NCI-H2227 (cell line): Measurements from ENCODE around the gene FETUB.

Source experiments
- DNase-seq: peaks from one replicate; lab custom pipeline; 2025; ENCODE audit not compliant: unreplicated experiment; lab: John Stamatoyannopoulos, UW

Gene FETUB, protein sequence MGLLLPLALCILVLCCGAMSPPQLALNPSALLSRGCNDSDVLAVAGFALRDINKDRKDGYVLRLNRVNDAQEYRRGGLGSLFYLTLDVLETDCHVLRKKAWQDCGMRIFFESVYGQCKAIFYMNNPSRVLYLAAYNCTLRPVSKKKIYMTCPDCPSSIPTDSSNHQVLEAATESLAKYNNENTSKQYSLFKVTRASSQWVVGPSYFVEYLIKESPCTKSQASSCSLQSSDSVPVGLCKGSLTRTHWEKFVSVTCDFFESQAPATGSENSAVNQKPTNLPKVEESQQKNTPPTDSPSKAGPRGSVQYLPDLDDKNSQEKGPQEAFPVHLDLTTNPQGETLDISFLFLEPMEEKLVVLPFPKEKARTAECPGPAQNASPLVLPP

DNA sequence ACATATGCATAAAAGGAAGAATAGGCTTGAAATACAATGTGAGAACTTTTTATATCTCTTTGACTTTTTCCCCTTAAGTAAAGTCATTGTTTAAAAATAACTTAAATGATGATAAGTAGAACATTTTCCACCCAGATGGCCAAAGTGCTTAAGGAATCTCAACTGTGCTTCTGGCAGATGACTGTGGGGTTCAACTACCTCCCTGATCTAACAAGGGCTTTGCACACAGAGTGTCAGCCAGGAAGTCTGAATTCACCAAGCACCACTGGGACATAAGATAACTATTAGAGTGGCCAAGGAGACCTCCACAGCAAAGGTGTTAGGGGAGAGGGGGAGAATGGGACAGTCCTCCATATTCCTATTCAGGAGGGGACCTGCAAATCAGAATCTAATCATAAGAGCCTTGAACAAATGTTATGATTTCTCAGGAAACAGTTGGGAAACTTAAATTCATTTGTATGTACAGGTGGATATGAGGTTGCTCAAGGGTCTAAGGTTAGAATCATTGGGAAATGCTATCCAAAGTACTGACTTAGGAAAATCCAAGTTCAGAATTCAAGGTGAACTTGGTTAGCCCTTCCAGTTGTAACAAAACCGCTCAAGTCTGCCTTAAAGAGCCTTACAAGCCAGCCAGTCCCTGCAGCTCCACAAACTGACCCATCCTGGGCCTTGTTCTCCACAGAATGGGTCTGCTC is at the start of gene FETUB:
FETUB (plus strand) TSS at position 622 of the 695 bp plus-strand sequence; CDS start at position 684, 62 bp downstream.
- no peak for DNase-seq

DNA sequence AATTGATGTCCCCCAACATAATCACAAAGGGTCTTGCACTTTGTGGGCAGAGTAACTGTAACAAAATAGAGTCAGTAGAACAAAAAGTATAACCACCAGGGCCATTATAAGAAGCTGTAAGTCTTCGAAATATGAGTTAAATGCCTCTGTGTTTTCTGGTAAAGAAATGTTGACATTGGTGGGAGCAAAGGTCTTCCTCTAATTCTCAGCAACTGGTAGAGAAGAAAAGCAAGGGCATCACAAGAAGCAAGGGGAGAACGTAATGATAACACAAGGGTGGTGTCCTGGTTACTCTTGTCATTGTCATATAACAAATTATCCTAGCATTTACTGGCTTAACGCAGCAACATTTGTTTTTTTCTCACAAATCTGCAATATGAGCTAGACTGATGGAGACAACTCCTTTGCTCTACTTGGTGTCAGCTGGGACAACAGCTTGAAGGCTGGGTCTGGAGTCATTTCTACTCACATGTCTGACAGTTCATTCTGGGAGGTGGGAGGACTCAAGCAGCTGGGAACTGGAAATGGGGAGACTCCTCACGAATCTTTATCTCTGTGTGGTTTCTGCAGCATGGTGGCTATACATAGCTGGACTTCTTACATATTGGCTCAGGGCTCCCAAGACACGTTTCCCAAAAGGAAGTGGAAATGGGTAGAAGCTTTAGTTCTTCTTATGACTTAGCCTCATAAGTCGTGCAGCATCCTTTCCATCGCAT is 49.5 kb upstream of the FETUB start:
- DNase-seq: no peak

DNA sequence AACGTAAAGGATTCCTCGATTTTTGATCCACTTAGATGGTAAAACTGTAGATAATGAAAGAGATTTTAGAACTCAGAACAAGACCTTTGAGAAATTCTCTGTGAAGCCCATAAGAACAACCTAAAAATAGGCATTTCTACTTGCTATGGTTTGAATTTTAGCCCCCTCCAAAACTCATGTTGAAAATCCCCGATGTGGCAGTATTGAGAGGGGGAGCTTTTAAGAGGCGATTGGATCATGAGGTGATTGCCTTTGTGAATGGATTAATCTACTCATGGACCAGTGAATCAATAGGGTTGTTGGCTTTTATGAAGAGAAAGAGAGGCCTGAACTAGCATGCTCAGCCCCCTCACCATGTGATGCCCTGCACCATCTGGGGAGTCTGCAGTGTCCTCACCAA is 47.5 kb upstream of the FETUB start:
- DNase-seq: no peak

DNA sequence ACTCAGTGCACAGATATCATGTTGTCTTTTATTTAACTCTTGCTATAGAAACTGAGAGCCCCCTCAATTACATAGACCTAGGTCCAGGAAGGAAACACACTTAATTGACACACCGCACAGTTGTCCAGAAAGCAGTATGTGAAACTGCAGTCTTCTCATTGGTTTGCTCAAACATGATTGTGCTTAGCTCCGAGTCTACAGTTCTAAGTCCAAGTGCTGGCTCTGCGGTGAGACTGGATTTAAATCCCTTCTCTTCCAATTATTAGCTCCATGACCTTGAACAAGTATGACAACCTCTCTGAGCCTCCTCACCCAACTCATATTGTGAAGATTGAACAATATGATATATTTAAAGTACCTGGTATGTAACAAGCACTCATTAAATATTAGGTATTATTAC is 46.3 kb upstream of the FETUB start:
- DNase-seq: no peak

- no peak for DNase-seq
Measured at GRCh38 chr3:186594591-186595113, 45.5 kb upstream of the FETUB start.

DNA sequence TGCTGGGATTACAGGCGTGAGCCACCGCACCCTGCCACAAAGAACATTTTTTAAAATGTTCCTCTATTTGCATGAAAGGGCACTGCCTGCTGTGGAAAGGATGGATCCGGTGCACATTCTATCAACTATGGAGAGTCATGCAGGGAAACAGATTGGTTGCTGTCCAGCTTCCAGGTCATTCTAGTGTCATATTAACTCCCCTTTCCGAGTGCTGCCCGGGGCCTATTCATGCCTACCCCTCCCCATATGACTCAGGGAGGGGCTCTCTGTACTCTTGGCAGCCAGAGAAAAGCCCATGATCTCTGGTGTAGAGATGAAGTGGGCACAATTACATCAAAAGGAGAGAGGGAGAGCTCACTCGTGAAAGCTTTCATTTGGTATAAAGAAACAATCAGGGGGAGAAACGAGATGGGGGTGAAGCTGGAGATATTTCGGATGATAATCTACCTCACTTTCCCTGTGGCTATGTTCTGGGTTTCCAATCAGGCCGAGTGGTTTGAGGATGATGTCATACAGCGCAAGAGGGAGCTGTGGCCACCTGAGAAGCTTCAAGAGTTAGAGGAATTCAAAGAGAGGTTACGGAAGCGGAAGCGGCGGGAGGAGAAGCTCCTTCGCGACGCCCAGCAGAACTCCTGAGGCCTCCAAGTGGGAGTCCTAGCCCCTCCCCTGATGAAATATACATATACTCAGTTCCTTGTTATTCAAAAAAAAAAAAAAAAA is 43.5 kb upstream of the FETUB start:
- DNase-seq: no peak

DNA sequence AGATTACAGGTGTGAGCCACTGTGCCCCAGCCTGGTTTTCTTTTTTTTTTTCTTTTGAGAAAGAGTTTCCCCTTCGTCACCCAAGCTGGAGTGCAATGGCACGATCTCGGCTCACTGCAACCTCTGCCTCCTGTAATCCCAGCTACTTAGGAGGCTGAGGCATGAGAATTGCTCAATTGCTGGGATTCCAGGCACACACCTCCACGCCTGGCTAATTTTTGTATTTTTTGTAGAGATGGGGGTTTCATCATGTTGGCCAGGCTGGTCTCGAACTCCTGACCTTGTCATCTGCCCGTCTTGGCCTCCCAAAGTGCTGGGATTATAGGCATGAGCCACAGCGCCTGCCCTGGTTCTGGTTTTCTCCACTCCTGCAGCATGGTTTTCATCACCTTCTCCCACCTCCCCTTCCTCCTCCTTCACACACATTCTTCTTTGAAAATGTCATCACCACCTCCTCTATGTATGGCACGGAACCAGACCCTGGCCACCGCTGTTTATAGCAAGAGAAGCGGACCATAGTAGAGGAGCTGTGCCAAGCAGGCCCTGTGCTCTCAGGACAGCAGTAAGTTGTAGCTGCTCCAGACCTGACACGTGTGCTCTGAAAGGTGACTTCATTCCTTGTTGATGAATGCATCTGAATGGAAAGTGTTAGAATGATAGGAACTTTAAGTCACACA is 42.0 kb upstream of the FETUB start:
- DNase-seq: no peak

DNA sequence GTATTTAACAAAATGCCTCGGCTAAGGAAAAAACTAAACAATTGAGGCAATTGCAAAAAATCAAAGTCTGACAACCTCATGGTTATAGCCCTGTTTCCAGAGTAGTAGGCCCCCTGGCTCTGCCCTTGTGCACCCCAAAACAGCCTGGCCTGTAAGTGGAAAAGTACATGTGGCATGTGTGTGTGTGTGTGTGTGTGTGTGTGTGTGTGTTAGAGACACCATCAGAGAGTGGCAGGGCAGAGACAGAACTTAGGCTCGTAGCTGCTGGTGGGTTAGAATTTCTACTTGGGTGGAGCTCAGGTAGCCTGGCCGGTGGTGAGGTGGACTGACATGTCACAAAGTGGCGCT is 41.4 kb upstream of the FETUB start:
- no peak for DNase-seq

GRCh38 chr3:186599142-186599784 is 40.9 kb upstream of the FETUB start:
- no peak for DNase-seq

DNA sequence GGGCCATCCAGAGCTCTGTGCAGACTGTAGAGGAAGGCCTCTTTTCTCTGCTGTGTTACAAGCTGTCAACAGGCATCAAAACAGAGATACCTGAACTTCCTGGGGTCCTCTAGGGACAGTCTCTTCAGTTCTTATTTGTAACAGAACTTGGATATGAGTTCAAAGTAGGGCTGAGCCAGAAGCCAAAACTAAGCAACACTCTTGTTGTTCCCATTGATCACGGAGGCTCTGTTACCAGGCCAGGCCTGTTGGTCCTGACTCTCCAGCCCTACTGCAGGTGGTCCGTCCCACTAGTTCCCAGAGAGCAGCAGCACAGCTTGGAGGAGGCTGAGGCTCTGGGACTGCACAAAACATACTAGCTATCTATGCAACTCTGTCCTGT is 40.4 kb upstream of the FETUB start:
- no peak for DNase-seq

- DNase-seq: no peak
Measured at GRCh38 chr3:186600896-186601295, 39.3 kb upstream of the FETUB start.

- no peak for DNase-seq
Measured at GRCh38 chr3:186603159-186603558, 37.0 kb upstream of the FETUB start.

DNA sequence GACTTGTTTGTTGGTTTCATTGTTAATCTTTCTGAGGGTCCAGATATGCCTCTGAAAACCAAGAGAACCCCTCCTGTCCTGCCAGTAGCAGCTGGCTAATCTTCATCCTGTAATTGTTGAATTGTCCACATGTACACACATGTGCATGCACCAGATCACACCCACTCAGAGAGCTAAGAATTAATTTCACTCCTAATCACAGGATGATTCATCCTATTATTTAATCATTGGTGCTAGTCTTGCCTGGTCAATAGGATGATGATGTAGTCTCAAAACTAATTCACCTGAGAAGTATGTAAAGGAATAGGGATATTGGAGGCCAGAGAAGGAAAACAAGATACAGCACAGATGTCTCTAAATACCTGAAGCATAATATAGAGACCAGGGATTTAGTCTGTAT is 35.1 kb upstream of the FETUB start:
- DNase-seq: no peak

DNA sequence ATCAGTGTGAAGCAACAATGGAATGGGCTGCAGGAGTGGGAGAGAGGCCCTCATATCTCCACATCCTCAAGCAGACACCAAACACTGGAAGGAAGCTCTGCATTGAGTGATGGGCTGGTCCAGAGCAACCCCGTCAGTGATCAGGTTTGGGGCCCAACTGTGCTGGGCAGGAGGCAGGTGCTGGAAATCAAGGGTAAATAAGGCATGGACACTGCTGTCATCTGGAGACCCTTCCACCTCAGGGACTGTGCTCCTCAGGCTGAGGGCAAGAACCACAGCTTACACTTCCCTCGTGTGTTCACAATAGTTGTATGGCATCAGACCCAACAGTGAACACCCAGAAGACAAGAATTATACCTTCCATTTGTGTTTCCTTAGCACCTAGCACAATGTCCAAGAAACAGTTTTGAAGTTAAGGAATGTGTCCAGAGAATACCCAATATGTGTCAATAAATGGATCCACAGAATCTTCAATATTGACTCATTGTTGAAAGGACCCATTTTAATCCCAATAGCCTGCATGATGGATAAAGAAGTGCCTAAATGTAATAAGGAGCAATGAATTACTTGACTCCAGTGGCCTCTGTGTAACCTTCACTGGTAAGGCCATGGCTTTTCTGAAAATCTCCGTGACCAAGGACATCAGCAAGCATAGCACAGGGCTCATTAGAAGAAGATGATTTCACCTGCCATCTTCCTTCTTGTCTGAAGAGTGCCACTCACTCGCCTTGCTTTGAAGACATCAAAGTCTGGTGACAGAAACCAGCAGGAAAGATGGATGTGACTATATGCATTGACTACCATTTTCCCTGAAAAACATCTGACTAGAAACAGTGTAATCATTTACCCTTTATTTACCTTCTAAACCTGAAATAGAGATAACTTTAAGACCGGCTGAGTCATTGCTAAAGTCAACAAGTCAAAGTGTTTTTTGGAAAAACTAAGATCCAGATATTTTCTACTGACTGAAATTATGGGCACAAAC is 34.3 kb upstream of the FETUB start:
- DNase-seq: no peak

- DNase-seq: no peak
Measured at GRCh38 chr3:186608624-186609215, 31.5 kb upstream of the FETUB start.

- DNase-seq: no peak
Measured at GRCh38 chr3:186609247-186609868, 30.8 kb upstream of the FETUB start.

DNA sequence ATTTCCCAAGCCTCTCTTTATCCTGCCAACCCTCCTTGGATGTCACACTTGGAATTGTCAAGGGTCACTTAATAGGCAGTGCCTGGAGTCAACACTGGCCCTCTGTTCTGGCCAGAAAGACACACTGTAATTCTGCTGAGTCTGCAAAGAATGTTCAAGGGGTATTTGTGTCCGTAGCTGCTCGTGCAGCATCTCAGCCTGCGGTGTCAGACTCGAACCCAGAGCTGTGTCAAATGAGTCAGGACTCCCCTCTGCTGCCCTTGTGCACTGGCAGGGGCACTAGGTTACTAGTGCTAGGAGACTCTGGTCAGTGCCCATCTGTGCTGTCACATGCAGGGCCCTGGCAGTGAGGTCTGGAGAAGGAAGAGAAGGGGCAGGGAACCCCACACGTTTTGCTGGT is 28.1 kb upstream of the FETUB start:
- DNase-seq: no peak
